Inferior parietal cortex (tissue), 1 donor: ENCODE measurements around the gene PER3.
"Not testable (repeated sequence)": the region's sequence is repeated elsewhere in the genome, so short reads cannot be mapped to it uniquely, and the experiment has no call there.

Experiments used
- DNase-seq: peaks from one replicate; pipeline ENCODE4 v3.0.0-alpha.2; 2016; ENCODE audit errors: extremely low spot score

The PER3 gene

DNA sequence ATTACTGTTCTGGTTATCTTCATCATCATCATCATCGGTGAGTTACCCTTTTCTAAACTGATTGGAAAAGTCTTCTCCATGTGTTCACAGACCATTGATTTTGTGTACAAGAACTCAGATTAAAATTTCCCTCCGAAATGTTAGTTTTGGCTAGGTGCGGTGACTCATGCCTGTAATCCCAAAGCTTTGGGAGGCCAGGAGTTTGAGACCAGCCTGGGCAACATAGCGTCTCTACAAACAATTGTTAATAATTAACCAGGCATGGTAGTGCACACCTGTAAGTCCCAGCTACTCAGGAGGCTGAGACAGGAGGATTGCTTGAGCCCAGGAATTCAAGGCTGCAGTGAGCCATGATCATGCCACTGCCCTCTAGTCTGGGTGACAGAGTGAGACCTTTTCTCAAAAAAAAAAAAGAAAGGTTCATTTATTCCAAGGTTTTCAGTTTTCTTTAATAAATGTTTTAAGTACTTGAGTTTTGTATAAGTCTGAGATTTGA, 5.9 kb upstream of the PER3 start:
- no peak for DNase-seq

GRCh38 chr1:7780976-7781375, 3.1 kb upstream of the PER3 start:
- no peak for DNase-seq

DNA sequence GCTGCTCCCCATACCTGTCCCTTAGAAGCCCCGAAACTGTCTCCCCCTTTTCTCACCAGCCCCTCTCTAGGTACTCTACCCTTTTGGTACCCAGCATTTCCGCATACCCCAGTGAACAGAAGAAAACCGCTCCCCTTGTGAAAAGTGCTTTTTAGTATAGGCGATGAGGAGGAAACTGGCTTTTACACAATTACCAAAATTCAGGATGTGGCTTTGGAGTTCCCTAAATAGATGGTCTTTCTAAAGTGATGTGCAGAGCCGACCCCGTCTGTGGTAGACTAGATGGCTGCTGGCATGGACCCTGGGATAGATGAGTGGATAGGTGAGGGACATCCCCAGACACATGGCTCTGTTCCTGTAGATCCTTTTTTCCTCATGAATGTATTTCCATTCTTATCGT, 2.6 kb upstream of the PER3 start:
- DNase-seq, result no peak

GRCh38 chr1:7781923-7782495, 2.1 kb upstream of the PER3 start:
- no peak for DNase-seq

- DNase-seq, result peak; percentile 18
Measured at GRCh38 chr1:7783178-7783711, 846 bp upstream of the PER3 start.

- DNase-seq, result no peak
Measured at GRCh38 chr1:7784492-7785071, 491 bp downstream of the PER3 start.

- no peak for DNase-seq
Measured at GRCh38 chr1:7785108-7785507, 1.0 kb downstream of the PER3 start.

GRCh38 chr1:7786795-7787194, 2.7 kb downstream of the PER3 start:
- no peak for DNase-seq

DNA sequence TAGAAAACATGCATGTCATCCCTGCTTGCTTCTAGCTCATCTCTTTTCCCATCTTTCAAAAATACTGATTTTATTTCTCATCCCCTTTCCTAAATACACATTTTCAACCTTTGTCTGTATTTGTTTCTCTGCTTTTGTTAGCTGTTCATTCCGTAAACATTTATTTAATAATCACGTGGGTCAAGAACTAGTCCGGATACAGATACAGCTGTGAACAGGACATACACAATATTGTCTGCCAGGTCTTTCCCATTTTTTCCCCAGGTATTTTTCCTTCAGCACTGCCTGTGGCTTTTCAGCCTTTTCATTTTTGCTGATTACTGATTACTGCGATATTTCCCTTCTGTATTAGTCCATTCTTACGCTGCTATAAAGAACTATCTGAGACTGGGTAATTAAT, 5.7 kb downstream of the PER3 start:
- no peak for DNase-seq

DNA sequence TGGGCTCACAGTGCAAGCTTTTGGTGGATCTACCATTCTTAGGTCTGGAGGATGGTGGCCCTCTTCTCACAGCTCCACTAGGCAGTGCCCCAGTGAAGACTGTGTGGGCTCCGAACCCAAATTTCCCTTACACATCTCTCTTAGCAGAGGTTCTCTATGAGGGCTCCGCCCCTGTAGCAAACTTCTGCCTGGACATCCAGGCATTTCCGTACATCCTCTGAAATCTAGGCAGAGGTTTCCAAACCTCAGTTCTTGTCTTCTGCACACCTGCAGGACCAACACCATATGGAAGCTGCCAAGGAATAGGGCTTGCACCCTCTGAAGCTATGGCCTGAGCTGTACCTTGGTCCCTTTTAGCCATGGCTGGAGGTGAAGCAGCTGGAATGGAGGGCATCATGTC, 6.9 kb downstream of the PER3 start:
- not testable (repeated sequence) for DNase-seq

GRCh38 chr1:7795406-7795805, 11.3 kb downstream of the PER3 start:
- no peak for DNase-seq

DNA sequence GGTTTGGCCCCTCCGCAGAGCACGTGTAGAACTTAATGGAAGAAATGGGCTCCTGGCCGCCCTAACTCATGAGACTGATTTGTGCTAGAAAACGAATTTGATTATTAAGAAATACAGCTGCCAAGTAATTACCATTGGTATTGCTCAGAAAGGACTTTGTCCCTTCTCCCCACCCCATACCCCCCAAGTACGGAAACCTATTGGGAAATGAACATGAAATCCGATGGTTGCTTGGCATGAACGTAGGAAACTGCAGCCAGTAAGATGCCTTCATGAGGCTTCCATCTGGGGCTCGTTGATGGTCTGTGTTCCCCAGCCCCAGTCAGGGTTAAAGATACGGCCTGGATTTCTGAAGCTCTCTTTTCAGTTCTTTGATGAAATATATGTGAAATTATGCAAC, 21.4 kb downstream of the PER3 start:
- DNase-seq, result no peak

DNA sequence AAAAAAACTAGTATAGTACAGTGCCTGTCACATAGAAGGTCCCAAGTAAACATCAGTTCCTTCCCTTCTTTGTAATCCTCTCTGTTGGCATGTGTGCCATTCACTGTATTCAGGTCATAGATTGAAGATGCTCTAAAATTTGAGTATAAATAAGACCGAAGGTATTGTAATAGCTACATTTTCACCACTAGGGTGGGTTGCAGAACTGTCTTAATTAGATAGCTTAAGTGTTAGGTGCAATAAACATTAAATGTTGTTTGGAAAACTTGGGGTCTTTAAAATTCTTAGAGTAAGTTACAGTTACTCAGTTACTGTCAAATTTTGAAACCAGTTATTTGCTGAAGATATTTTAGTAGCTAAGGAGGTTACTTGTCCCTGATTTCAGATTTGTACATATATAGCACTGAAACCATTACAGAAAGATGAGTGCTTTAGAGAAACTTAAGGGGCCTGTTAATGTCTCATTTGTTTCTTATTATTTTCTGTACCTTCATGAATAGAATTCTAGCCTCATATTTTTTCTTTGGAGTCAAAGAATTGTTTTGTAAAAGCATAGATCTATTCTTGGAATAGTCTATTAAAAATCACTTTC, 24.3 kb downstream of the PER3 start:
- no peak for DNase-seq

GRCh38 chr1:7809742-7810141, 25.7 kb downstream of the PER3 start:
- no peak for DNase-seq

- no peak for DNase-seq
Measured at GRCh38 chr1:7810395-7810794, 26.3 kb downstream of the PER3 start.

GRCh38 chr1:7811476-7811875, 27.4 kb downstream of the PER3 start:
- DNase-seq, result no peak

- no peak for DNase-seq
Measured at GRCh38 chr1:7813677-7814373, 29.7 kb downstream of the PER3 start.

GRCh38 chr1:7821282-7821681, 37.2 kb downstream of the PER3 start:
- no peak for DNase-seq

DNA sequence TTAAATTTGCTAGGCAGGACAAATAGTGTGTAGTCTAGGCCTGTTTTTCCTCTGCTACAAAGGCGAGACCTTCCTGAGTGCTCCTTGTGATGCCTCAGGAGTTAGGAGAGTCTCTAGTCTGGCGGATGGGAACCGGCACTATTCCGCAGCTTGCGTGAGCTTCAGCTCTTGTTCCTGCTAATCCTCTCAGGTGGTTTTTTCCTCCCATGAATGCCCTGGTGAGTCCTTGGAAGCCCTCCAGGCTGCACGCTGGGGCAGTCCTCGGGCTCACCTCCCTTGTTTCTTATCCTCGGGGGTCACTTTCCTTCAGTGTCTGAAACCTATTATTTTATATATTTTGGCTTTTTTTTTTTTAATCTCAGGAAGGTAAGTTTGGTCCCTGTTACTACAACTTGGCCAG, 40.6 kb downstream of the PER3 start:
- no peak for DNase-seq

GRCh38 chr1:7826363-7826762, 42.3 kb downstream of the PER3 start:
- no peak for DNase-seq

DNA sequence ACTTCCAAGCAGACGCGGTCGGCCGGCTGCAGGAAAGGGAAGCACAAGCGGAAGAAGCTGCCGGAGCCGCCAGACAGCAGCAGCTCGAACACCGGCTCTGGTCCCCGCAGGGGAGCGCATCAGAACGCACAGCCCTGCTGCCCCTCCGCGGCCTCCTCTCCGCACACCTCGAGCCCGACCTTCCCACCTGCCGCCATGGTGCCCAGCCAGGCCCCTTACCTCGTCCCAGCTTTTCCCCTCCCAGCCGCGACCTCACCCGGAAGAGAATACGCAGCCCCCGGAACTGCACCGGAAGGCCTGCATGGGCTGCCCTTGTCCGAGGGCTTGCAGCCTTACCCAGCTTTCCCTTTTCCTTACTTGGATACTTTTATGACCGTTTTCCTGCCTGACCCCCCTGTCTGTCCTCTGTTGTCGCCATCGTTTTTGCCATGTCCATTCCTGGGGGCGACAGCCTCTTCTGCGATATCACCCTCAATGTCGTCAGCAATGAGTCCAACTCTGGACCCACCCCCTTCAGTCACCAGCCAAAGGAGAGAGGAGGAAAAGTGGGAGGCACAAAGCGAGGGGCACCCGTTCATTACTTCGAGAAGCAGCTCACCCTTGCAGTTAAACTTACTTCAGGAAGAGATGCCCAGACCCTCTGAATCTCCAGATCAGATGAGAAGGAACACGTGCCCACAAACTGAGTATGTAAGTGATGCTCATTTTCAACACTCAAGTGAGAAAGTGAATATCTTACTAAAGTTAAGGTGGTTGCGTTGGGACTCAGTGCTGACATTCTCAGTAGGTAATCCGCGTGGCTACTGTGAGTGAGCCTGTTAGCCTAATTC, 43.2 kb downstream of the PER3 start:
- no peak for DNase-seq

DNA sequence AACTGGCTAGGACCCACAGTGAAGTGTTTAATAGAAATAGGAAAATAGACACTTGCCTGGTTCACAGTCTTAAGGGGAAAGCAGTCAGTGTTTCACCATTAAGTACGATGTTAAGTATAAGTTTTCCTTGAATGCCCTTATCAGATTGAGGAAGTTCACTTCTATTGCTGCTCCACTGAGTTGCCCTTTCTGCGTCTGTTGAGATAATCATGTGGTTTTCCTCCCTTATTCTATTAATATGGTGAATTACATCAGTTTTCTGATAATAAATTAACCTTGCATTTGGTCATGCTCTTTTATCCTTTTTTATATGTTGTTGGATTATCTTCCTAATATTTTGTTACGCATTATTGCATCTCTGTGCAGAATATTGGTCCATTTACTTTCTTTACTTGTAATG, 47.4 kb downstream of the PER3 start:
- DNase-seq, result no peak
